GM18867 (cell line): Measurements from ENCODE around the gene RTL1.
A peak's percentile ranks its signal among the peaks of the same experiment; 100 is the strongest.

Experiments
- ATAC-seq: cut with Tn5 transposase; IDR thresholded peaks from one replicate; pipeline ENCODE4 v1.9.1; 2021; ENCODE audit warnings: mild to moderate bottlenecking, moderate library complexity; ENCODE audit not compliant: unreplicated experiment

The RTL1 gene

DNA sequence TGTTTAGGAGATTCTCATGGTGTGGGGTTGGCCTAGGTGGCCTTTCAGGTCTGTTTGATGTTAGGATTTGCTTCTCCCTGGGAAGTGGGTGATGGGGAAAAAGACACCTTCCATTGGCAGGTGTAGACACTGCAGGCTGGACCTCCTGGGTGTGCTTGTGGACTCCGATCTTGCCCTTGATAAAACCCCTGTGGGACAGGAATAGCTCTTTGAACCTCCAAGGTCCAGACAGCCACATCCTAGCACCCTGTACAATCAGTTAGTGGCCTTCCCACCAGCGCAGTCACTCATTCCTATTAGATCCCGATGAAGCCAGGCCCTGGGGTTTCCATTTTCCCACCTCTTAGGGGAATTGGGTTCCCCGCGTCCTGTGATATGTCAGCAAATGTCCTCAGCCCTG is 49.1 kb downstream of the RTL1 start:
- no peak for ATAC-seq

DNA sequence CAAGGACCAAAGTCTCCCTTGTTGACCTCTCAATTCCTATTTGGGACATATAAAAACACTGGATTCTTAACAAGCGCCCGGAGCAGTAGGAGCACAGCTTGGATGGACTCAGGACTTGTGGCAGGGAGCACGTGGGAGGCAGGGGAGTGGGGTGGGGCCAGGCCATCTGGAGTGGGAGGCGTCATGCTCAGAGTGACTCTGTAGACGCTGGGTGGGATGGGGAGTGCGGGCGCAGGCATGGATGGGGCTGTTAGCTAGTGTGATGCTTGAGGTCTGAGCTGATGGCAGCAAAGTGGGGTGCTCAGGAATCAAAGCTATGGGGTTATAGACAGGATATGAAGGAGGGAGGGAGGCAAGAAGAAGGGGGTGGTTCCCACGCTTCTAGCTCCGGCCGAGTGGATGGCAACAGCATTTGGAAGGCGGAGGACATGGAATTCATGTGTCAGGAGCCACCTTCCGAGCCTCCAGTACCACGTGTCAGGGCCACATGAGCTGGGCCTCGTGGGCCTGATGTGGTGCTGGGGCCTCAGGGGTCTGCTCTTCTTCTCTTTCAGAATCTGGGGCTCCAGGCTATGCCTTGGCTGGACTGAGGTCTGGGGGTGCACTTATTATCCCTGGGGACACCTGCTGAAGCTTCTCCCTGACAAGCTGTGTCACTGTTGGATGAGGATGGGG is 51.4 kb downstream of the RTL1 start:
- no peak for ATAC-seq

DNA sequence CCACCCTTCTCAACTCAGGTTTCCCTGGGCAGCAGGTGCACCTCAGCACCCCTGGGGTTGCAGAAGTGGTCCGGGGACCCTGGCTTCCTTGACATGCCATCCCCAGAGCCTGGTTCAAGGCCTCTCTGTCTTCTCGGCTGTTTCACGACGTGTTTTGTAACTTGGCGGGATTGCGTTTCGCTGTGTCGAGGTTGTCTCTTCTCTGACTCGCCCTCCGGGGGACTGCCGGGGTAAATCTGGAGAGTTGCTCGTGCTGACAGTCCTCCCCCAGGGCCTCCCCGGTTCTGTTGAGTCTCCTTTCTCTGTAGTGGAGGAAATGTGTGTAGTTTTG is 52.0 kb downstream of the RTL1 start:
- ATAC-seq = no peak

DNA sequence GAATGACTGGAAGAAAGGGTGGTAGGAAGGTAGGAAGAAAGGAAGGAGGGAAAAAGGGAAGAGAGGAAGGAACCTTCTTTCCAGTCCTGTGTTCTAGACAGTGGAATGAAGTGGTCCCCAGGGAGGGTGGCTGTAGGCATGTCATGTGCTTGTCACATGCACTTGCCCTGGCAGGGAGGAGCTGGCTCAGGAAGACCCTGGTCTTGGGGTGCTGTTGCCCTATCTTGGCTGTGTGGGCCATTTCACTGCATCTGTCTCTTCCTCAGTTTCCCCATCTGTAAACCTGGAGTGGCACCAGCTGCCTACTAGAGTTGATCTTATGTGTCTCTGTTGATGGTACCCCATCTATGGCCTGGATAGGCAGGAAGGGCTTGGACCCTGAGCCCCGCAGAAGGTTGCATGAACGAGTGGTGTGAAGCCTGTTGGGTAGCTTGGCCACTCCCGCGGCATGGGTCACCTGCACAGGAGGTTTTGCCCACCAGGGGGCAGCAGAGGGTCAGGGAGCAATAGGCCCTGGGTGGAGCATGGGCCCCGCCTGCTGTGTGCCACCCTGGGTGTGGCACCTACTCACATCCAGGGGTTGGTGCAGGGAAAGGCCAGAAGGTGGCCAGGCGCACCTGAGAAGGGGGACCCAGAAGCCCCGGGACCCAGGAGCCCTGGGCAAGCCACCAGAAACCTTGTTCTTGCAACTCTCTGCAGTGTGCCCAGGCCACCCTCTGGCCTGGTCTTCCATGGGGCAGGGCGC is 52.5 kb downstream of the RTL1 start:
- ATAC-seq = peak; percentile 68

DNA sequence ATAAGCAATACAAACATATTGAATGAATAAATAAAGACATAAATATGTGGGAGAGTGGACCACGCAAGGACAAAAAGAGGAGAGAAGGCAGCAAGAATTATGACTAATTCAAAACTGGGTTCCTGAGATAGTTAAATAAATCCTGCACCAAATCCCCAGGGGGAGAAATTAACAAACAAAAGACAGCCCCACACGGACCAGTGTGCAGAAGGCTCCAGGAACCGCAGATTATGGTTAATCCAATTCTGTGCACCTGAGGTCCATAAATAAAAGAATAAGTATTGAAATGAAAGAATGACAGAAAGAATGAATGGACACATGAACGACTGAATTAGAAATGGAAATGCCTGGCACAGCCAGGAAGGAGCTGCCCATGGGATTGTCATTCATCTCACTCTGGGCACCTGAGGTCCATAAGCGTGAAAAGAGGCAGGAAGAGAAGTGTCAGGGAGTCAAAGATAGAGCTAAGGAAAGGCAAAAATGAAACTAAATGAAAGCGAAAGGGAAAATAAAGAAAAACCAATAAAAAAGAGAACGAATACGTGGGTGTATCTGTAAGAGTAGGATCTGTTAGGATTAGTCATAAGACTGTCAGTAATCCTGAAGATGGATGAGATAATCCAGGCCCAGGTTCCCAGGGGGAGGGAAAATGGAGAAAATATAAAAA is 54.3 kb downstream of the RTL1 start:
- ATAC-seq = no peak

DNA sequence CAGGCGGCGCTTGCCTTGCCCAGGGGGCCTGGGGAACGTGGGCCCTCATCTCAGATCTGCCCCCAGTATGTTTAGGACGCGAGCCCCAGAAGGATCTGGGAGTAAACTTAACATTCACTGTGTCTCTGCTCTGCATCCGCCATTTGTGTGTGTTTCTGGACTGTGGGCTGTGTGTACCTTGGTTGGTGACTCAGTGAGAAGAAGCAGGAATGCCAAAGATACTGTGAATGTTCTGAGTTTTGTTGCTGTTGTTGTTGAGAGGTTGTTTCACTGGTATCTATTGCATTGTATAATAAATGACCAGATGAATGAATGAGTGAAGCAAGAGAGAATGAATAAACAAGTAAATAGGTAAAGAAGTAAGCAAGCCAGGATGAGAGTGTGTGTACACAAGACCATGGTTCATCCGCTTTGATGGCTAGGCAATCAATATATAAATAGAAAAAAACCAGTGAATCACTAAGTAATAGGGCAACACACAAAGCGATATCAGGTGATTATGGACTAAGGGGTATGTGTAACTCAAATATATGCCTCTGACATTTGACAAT is 57.1 kb downstream of the RTL1 start:
- no peak for ATAC-seq

DNA sequence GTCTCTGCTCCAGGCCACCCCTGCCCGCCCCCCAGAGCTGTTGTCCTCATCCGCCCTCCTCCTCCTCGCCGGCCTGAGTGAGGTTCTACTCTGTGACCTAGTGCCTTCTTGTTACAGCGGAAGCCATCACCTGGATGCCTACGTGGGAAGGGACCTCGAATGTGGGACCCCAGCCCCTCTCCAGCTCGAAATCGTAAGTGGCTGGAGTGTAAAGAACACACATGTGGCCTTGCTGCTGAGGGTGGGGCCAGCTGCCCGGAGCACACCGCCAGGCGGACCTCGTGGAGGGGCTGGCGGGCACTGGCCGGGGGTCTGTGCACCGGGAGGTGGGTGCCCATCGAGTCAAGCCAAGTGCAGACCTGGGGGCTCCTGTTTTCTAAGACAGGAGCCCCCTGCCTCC is 58.2 kb downstream of the RTL1 start:
- no peak for ATAC-seq

DNA sequence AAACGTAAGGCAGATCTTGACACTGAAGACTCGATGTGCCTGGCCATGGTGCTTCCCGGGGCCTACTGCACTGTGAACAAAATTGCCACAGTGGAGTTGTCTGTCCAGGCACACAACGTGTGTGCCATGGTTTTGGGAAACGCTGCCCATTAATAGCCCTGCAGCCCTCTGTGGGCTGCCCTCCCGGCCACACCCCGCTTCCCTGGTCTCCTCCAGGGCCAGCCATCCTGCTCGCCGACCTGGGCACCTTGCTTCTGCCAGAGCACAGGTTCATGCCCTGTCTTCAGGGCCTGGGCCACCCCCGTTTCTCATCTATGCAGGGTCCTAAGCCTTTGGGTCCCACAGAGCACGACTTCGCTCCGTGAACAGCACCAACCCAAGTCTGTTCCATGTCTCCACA is 58.7 kb downstream of the RTL1 start:
- ATAC-seq = no peak

DNA sequence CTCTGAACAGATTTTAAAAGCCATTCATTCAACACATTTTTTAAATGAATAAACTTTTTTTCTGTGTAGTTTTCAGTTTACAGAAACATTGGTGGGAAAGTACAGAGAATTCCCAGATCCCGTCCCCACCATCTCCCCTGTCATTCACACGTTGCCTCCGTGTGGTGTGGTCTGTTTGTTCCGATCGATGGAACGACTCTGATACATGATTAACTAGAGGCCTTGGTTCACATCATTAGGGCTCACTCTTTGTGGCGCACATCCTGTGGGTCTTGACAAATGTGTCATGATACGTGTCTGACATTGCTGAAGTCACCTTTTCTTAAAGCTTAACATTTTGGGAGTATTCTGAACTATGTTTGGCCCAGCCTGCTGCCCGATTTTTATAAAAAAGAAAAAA is 59.1 kb downstream of the RTL1 start:
- ATAC-seq = no peak

DNA sequence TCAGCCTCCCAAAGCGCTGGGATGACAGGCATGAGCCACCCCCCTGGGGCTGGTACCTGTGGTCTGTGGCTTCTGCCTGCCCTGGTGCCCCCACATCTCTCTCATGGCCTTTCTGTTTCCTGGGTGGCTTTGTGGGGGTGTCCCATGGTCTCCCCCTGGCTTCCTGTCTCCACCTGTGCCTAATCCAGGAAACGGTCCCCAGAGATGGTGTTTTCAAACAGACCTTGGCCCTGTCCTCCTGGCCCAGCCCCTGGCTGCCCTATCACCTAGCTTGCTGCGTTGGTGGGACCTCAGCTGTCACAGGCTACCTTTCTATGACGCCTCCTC is 59.5 kb downstream of the RTL1 start:
- no peak for ATAC-seq

DNA sequence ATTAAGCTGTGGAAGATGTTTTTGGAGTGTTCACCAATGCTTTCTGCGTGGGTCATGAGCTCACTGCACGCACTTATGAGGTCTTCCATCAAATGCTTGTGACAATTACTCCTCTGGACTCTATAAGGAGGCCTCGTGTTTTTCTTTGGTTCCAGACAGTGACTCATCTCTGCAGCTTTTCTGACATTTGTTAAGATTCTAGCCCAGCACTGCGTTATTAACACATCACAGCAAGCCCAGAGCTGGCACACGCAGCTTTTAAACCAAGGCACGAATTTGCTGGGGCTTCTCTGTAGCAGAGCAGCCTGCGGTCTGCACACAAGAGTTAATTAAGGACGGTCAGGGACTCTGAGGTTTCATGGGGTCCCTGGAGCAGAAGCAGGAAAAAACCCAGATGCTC is 60.7 kb downstream of the RTL1 start:
- ATAC-seq = no peak

DNA sequence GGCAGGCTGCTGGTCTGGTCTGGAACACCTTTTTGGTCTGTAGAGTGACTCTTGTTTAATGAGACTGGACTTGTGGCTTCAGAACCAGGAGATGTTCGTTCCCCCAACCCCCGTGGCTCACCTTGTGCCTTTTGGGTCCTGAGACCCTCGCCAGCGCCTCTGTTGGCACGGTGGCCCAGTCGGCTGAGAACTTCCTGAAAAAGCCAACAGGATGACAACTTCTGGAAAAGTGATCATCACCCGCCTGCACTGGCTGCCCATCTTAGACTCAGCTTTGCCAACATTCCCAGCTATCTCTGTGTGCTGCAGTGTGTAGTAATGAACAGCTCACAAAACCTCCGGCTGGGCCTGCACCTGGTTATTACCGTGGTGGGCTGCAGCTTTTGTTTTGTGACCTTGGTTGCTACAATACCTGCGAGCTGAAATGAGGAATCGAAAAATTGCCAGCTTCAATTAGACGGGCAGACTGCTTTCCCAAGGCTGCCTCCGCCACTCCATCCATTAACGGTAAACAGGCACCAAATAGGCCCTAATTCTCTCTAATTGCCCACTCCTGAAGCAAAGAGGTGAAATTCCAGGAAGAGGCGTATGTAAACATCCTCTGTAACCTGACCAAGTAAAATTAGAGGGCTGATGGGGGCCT is 61.6 kb downstream of the RTL1 start:
- no peak for ATAC-seq

DNA sequence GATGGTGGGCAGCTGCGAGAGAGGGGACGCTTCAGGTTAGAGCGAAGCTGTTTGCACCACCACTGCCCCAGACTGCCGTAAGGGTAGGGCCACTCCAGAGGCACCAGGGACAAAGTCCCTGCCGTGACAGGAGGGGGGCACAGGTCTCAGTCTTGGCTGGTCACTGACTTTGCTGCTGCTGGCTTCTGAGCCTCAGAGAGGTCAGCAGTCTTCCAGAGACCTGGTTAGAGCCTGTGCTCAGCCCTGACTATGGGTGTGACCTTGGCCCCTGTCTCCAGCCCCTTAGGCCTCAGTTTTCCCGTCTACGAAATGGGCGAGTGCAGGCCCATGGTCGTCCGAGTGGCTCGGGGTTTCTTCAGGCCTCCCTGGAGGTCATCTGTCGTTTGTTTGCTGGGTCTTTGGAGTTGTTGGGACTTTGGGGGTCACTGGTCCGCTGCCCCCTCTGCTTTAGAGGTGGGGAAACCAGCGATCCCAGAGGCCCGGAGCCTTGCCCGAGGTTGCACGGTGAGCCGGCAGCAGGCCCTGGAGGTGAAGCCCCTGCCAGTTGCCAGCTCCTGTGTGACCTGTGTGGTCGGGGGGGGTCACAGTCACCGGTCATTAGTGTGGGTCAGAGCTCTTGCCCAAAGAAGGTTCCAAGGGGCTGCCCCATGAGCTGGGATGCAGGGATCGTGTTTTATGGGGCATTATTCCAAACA is 62.3 kb downstream of the RTL1 start:
- ATAC-seq = no peak

DNA sequence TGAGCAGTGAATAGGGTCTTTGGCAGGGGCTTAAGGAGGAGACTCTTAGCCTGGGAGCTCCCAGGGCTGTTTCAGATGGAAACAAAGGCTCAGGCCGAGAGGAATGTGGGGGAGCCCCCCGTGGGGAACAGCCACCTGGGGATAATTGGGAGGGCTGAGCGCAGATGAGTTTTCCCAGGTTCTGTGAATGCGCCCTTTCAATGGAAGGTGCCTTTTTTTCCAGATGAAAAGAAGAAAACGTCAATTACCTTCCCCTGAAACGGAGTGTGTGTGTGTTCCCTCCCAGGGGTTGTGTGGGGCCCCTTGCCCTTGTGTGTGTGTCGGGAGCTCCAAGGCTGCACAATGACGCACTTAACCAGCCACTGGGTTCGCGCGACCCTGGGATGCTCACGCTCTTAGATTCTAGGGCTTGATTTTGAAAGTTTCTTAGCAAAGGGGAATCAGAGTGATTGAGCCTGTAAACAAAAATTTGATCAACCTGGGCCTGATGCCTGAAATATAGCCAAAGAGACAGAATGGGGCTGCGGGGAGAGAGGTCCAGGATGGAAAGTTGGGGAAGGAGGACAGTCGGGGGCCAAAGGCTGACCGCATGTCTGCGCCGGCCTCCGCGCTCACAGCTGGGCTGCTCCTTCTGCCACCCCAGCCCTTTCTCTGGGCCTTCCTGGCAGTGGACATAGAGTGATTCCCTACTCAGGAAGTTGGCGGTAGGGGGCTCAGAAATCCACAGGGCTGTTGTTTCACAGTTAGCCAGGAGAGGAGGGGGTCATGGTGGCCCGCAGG is 63.0 kb downstream of the RTL1 start:
- no peak for ATAC-seq

DNA sequence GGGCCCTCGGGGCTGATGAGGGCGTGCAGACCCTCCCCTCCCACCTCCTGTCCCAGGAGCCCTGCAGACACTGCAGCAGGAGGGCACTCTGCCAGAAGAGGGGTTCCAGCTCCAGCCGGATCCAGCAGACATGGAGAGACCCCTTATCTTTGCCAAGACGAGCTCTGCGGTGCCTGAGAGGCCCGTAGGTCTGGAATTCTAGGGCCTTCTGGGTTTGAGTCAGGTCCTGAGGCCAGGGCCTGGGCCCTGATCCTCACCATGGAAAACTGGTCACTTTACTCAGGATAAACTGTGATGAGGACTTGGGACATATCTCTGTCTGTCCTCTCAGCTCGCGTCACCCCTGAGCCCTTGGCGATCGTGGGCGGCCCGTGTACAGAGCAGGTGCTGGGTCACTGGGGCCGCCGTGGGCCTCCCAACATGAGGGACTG is 63.8 kb downstream of the RTL1 start:
- ATAC-seq = no peak

DNA sequence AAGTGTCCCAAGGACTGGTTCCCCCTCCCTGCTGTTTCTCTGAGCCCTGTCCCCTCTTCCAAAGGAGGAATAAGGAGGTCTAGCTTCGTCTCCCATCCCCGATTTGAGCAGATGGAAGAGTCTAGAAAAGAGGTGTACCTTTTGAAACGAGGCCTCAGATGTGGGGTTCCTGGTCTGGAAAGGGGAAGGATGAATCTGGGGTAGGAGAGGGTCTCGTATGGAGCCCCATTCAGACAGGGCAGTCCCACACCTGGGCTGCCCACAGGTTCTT is 64.3 kb downstream of the RTL1 start:
- ATAC-seq = no peak

DNA sequence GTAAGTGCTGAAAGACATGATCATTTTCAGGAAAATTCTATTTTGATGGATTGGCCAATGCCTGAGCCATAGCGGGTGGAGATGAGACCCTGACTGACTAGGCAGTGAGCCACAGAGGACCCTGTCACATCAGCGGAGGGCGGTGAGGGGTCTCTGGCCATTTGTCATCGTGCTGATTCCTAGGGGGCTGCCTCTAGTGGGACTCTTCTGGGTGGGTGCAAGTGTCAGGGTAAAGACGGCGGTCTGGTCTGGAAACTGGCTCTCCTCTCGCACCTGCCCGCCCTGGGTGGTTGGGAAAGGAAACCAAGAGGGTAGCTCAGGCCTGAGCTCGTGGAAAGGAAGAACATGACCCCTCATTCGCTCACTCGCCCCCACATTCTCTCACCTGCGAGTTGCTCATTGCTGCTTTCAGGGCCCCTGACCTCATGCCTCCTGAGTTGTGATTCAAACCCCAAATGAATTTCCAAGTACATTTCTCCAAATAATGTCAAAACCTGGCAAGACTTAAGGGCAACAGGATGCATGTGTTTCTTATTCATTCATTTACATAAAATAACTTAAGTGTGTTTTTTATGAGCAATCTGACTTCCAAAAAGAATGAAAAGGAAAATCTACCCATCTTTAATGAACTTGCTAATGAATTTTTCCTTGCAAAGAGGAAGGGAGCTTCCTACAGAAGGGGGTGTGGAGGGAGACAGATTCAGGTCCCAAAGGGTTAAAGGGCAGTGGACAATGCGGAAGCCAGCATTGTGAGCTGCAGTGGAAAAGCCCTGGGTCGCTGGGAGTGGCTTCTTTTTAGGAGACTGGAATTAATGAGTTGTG is 64.8 kb downstream of the RTL1 start:
- no peak for ATAC-seq

DNA sequence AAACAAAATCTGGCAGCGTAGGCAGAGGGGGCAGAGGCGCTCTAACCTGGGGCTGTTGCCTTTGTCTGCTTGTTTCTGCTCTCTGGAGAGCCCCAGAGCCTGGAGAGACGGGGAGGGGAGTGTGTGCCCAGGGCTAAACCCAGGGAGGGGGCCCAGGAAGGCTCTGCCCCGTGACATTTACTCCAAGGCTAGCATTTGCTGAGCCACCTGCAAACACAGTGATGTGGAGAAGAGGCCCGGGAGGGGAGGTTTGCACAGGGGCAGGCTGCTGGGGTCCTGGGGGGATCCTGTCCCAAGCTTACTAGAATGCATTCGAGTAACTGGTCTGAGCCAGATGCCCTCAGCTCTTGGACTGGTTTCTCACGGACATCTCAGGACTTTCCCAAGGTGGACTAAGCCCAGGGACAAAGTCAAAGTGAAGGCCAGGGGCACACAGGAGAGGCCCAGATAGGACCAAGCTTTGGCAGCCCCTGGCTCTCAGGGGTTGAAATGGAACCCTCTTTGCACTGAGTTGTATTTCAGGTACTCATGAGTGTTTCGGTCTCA is 65.6 kb downstream of the RTL1 start:
- no peak for ATAC-seq
